Smooth muscle cell (in vitro differentiated cells): Measurements from ENCODE around the gene KCNJ10. TPM values are rescaled to one million over a fixed set of nuclear protein-coding genes. Genes with fewer than 3 reads are reported as not detected.

Source experiments
- DNase-seq: peaks from one replicate; lab custom pipeline; 2025; ENCODE audit not compliant: unreplicated experiment; lab: John Stamatoyannopoulos, UW
- H2AFZ ChIP-seq: fragments of 200-600 bp; sonication (generic); 2 replicates; pipeline ENCODE4 v1.6.0; 2016; ENCODE audit warnings: antibody characterized with exemption, low read depth, mild to moderate bottlenecking
- H3F3A ChIP-seq: fragments of 200-600 bp; sonication (generic); 2 replicates; pipeline ENCODE4 v1.6.0; 2017; ENCODE audit warnings: antibody characterized with exemption, low read depth
- H3K27ac ChIP-seq: fragments of 200-600 bp; sonication (generic); 2 replicates; pipeline ENCODE4 v1.5.1; 2016; ENCODE audit warnings: low read depth, mild to moderate bottlenecking
- H3K27me3 ChIP-seq: fragments of 200-600 bp; sonication (generic); 2 replicates; pipeline ENCODE4 v1.6.1; 2016; ENCODE audit warnings: low read depth, mild to moderate bottlenecking
- H3K36me3 ChIP-seq: fragments of 200-600 bp; sonication (generic); 2 replicates; pipeline ENCODE4 v1.5.1; 2016; ENCODE audit warnings: low read depth
- H3K4me1 ChIP-seq: fragments of 200-600 bp; sonication (generic); 2 replicates; pipeline ENCODE4 v1.5.1; 2016; ENCODE audit warnings: low read depth
- H3K4me2 ChIP-seq: fragments of 200-600 bp; sonication (generic); 2 replicates; pipeline ENCODE4 v1.6.0; 2016; ENCODE audit warnings: mild to moderate bottlenecking
- H3K4me3 ChIP-seq: fragments of 200-600 bp; sonication (generic); 2 replicates; pipeline ENCODE4 v1.5.1; 2016; ENCODE audit warnings: mild to moderate bottlenecking
- H3K79me2 ChIP-seq: fragments of 200-600 bp; sonication (generic); 2 replicates; pipeline ENCODE4 v1.6.0; 2016; ENCODE audit warnings: low read depth, mild to moderate bottlenecking
- H3K9ac ChIP-seq: fragments of 200-600 bp; sonication (generic); 2 replicates; pipeline ENCODE4 v1.6.0; 2016; ENCODE audit warnings: low read depth
- H3K9me3 ChIP-seq: fragments of 200-600 bp; sonication (generic); replicated peaks from 2 replicates; pipeline ENCODE4 v1.5.1; 2016; ENCODE audit warnings: low read depth
- H4K20me1 ChIP-seq: fragments of 200-600 bp; sonication (generic); 2 replicates; pipeline ENCODE4 v1.6.0; 2016; ENCODE audit warnings: low read depth
- CTCF ChIP-seq: fragments of 200-600 bp; sonication (generic); IDR thresholded peaks from 2 replicates; pipeline ENCODE4 v1.5.1; 2017; ENCODE audit warnings: borderline replicate concordance, mild to moderate bottlenecking, antibody characterized with exemption; ENCODE audit not compliant: insufficient read depth, poor library complexity, severe bottlenecking
- WGBS: methylation state at CpG from one replicate; pipeline ENCODE4 v1.1.7; 2016; ENCODE audit warnings: low lambda C conversion rate; 5-methylcytosine and 5-hydroxymethylcytosine counted together
- polyA plus RNA-seq: library from polyadenylated mRNA; unstranded; fragments of >200 nt; fragmentation: Nextera tagmentation; extraction: Ambion mirVana; gene quantifications from 2 replicates; pipeline ENCODE4 v1.2.1, GENCODE V29; 2016
- total RNA-seq: library from RNA; depleted of rRNA; stranded (reverse); fragments of >200 nt; gene quantifications from 2 replicates; pipeline ENCODE4 v1.2.3, GENCODE V29; 2014

Gene KCNJ10
- total RNA-seq: not detected in 2 replicates
- not detected in 2 replicates for polyA plus RNA-seq

GRCh38 chr1:160069460-160070231, at the start of gene KCNJ10:
KCNJ10 (minus strand) TSS chr1:160070160; CDS start chr1:160042532, 27,628 bp downstream.
- no peak within 1 kb of the TSS for H3K9ac ChIP-seq
- H3K27ac ChIP-seq: no peak within 1 kb of the TSS
- H3F3A ChIP-seq: no peaks in the 10 kb centered on the region
- H3K79me2 ChIP-seq: no peaks in the 10 kb centered on the region
- H2AFZ ChIP-seq: peak within 1 kb of the TSS; percentile 53
- H3K4me3 ChIP-seq: peak within 1 kb of the TSS; percentile 43
- TF ChIP-seq CTCF: no peak
- no peaks in the 10 kb centered on the region for H3K9me3 ChIP-seq
- peaks cover 7% of the 10 kb centered on the region for H3K4me1 ChIP-seq
- H3K36me3 ChIP-seq: no peaks in the 10 kb centered on the region
- DNase-seq: no peak
- H3K4me2 ChIP-seq: peak within 1 kb of the TSS; percentile 78
- WGBS: 22% methylated on average over 21 of the region's 32 CpGs
- no peaks in the 10 kb centered on the region for H4K20me1 ChIP-seq
- H3K27me3 ChIP-seq: peaks cover 31% of the 10 kb centered on the region

GRCh38 chr1:160118928-160119327, 49.0 kb upstream of the KCNJ10 start:
- WGBS: 96% methylated on average over 3 of the region's 3 CpGs
- TF ChIP-seq CTCF: no peak
- H3K27ac ChIP-seq: no peak overlapping the region

GRCh38 chr1:160117709-160118183, 47.8 kb upstream of the KCNJ10 start:
- Histone ChIP-seq H3K9me3 (no peaks in the 10 kb centered on the region), H3K4me1 (peaks cover 34% of the 10 kb centered on the region), H3K4me2 (peak overlapping the region; percentile 65), H3K79me2 (no peaks in the 10 kb centered on the region), H3K27me3 (no peaks in the 10 kb centered on the region), H3K36me3 (no peaks in the 10 kb centered on the region), H3K27ac (no peak overlapping the region), H3K4me3 (no peak overlapping the region), H4K20me1 (no peaks in the 10 kb centered on the region), H3F3A (no peaks in the 10 kb centered on the region), H3K9ac (no peak overlapping the region), H2AFZ (no peak overlapping the region)
- WGBS: 38% methylated on average over 8 of the region's 8 CpGs
- DNase-seq: no peak
- no peak for TF ChIP-seq CTCF

More at GRCh38 chr1:160118928-160119327, 49.0 kb upstream of the KCNJ10 start:
- no peak for DNase-seq
- no peaks in the 10 kb centered on the region for H3K9me3 ChIP-seq
- no peak overlapping the region for H2AFZ ChIP-seq
- H4K20me1 ChIP-seq: no peaks in the 10 kb centered on the region
- no peaks in the 10 kb centered on the region for H3F3A ChIP-seq
- no peaks in the 10 kb centered on the region for H3K27me3 ChIP-seq
- no peak overlapping the region for H3K4me2 ChIP-seq
- no peaks in the 10 kb centered on the region for H3K36me3 ChIP-seq
- no peak overlapping the region for H3K4me3 ChIP-seq
- H3K9ac ChIP-seq: no peak overlapping the region
- peaks cover 24% of the 10 kb centered on the region for H3K4me1 ChIP-seq
- no peaks in the 10 kb centered on the region for H3K79me2 ChIP-seq
